DMS153 treated with DMSO at 0.1 percent for 48 hours (cell line): ENCODE data around the gene RASL10A.
A peak's percentile ranks its signal among the peaks of the same experiment; 100 is the strongest.

Experiments
- DNase-seq: peaks from one replicate; lab custom pipeline; 2025; ENCODE audit not compliant: unreplicated experiment; lab: John Stamatoyannopoulos, UW

RASL10A gene

GRCh38 chr22:29323641-29324040 is 8.1 kb upstream of the RASL10A start:
- DNase-seq: no peak

GRCh38 chr22:29320546-29320945 is 5.0 kb upstream of the RASL10A start:
- no peak for DNase-seq

DNA sequence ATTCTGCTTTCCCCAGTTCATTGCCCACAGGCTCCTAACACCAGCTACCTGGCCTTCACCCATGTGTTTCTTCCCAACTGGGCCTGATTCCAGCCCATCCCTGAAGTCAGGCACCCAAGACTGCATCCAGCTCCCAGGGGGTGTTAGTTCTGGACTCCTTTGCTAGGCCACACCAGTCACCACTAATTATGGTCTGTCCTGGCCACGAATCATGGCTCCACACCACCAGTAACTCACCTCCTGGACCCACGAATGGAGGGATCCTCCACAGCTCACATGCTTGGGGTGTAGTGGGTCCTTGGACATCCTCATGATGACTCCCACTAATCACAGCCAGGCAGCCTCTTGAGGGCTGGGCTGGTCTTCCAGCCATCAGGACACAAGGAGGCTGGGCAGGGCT is 3.6 kb upstream of the RASL10A start:
- no peak for DNase-seq

- no peak for DNase-seq
These were observed 2.4 kb upstream of the RASL10A start for GRCh38 chr22:29317827-29318454.

DNA sequence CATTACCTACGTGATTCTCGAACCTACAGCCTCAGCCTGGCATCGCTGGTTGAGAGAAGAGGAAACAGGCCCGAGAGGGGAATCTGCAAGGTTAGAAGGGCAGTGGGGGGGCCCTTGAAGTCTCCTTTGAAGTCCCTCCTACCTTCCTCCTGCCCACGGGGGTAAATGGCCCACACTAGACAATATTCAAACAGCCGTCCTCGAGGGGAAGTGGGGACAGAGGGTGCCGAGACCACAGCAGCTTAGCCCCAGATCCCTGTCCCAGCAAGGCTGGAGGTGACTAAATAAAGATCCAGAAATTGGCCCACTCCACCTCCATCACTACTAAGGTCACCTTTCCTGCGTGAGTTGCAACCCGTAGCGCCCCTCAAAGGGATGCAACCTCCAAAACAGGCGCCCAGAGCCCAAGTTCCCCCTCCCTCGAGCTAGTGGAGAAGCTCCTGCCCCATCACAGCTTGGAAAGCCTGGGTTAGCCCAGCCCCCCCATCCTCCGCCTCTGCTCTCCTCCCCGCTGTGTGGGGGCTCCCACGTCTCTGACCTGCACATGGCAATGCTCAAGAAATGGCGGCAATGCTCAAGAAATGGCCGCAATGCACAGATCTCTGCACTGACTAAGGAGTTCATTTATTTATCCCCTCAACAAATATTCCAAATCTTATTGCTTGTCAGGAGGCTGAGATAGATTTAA is 788 bp upstream of the RASL10A start:
- no peak for DNase-seq

GRCh38 chr22:29314537-29315285 is 786 bp downstream of the RASL10A start:
- no peak for DNase-seq

DNA sequence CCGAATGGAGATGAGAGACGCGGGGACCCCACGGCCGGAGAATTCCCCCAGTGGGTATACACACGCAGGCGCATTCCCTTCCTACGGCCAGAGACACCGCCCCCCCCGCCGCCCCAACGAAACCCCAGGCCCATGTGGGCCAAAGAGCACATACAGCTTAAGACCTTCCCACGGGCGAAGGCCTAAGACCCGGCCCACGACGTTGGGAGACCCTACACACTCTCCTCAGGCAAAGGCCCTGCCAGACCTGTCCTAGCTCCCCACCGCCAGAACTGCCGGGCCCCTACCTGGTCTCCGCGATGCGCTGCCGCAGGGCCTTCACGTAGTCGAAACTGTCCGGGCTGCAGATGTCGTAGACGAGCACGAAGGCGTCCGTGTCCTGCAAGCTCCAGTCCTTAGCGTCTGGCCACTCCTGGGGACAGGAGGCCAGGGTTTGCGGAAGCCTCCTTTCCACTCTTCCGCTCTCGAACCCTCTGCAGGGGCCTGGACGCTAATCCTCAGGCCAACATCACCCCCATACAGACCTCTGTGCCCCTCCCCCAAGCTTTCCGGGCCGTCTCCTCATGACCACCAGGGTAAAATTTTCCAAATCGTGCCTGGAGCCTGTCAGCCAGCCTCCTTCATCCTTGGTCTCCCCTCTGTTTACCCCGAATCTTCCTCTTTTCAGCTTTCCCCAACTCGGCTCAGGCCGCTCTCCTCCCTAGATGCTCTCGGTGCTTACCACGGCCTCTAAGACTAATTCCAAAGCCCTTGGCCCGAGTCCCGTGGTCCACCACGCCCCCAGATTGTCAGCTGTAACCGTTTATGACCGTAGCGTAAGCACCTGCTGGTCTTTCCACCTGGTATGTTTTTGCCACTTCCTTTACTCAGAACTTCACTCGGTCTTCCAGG is 1.7 kb downstream of the RASL10A start:
- peak; percentile 18 for DNase-seq

- DNase-seq: no peak
These were observed 2.3 kb downstream of the RASL10A start for GRCh38 chr22:29313126-29313575.

DNA sequence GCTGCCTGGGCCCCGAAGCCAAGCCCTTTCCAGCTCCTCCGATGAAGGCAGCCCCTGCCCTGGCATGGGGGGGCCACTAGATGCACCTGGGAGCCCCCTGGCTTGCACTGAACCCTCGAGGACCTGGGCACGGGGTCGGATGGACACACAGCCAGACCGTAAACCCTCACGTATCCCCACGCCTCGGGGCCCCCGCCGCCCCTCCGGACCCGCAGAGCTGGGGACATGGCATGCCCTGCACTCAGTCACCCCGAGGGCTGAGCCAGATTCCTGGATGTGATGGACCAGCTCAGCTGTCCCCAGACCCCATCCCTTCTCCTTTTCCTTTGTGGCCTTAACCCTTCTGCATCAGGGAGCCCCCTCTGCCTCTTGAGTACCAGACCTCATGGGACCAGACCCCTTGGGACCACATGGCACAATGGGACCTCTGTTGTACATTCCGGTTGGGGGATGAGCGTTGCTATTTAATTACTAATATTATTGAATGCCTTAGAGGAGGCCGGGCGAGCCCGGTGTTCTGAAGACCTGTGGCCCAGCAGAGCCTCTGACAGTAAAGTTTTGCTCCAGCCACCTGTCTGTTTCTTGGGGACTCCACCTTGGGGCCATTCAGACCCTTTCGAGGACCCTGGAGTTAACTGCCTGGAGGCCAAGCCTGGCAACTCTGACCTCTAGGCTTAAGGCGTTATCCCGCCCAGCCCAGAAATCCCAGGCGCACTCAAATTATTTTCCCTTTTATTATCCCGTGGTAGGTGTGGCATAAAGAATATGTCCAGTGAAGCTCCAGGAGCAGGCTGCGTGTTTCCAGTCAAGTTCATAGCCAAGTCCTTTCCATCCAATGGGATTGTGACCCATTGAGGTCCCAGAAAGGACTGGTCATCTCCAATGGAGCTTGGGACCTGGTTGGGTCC is 3.0 kb downstream of the RASL10A start:
- DNase-seq: no peak

DNA sequence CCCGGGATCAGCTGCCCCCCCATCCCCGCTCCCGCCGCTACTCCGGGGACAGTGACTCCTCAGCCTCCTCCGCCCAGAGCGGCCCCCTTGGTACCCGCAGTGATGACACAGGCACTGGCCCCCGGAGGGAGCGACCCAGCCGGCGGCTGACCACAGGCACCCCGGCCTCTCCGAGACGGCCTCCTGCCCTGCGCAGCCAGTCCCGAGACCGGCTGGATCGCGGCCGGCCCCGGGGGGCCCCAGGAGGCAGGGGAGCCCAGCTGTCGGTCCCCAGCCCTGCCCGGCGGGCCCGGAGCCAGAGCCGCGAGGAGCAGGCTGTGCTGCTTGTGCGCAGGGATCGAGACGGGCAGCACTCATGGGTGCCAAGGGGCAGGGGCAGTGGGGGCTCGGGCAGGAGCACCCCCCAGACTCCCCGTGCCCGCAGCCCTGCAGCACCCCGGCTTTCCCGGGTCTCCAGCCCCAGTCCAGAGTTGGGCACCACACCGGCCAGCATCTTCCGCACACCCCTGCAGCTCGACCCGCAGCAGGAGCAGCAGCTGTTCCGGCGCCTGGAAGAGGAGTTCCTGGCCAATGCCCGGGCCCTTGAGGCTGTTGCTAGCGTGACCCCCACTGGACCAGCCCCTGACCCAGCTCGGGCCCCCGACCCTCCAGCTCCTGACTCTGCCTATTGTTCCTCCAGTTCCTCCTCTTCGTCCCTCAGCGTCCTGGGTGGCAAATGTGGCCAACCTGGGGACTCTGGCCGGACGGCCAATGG is 3.9 kb downstream of the RASL10A start:
- DNase-seq: no peak

GRCh38 chr22:29310863-29311339 is 4.6 kb downstream of the RASL10A start:
- peak; percentile 55 for DNase-seq

- DNase-seq: no peak
These were observed 5.2 kb downstream of the RASL10A start for GRCh38 chr22:29310065-29310862.

DNA sequence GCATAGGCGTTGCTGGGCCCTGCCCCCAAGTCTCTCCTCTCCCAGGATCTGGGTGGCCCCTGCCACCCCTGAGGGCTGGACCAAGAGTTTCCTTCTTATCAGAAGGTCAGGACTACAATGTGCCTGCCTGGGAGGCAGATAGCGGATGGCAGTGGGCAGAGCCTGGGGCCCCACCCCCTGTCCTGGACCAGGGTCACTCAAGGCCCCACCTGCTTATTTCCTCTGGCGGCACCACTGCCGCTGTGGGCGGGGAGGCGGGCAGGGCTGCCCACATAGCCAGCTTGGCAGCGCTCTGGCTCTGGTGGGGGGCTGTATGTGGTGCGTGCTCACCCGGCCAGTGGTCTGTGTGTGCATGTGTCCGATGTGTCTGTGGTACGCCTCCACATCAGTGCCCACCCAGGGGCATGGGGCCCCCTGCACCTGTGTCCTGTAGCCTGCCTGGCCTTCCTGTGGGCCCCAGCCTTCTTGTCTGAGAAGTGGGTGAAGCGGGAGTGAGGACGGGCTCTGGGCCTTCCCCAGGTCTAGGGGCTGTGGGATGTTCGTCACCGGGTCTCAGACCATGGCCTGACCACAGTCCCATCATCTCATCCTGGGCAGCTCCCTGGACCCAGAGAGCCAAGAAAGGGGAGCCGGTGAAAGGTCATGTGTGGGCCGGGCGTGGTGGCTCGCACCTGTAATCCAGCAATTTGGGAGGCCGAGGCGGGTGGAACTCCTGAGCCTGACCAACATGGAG is 6.0 kb downstream of the RASL10A start:
- DNase-seq: no peak

DNA sequence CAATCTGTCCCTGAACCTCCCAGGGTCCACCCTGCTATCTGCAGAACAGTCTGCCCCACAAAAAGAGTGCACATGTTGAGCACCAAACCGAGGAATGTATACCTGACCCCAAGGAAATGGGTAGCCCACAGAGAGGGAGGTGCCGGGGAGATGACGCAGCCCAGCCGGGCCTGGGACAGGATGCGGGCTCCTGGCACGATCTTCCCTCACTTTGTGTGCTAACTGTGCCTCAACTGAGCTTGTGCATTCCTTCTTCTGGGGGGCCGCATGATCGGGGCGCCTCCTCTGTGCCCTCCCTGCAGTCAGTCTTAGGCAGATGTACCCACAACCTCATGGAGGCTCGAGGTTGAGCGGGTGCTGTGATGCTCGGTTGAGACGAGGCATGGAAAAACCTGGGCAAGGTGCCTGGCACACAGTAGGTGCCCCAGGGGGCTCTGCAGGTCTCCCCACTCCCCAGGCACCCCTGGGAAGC is 6.7 kb downstream of the RASL10A start:
- no peak for DNase-seq

DNA sequence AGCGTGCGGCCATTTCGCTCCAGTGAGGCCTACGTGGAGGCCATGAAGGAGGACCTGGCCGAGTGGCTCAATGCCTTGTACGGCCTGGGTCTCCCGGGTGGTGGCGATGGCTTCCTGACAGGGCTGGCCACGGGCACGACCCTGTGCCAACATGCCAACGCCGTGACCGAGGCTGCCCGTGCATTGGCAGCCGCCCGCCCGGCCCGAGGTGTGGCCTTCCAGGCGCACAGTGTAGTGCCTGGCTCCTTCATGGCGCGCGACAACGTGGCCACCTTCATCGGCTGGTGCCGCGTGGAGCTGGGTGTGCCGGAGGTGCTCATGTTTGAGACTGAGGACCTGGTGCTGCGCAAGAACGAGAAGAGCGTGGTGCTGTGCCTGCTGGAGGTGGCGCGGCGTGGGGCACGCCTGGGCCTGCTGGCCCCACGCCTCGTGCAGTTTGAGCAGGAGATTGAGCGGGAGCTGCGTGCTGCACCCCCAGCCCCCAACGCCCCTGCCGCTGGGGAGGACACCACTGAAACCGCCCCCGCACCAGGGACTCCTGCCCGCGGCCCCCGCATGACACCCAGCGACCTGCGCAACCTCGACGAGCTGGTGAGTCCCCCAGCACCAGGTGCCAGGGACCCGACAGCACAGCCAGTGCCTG is 7.2 kb downstream of the RASL10A start:
- DNase-seq: no peak

- no peak for DNase-seq
These were observed 7.8 kb downstream of the RASL10A start for GRCh38 chr22:29307596-29308147.
